ENCODE results near the gene MIF4GD.

DNA sequence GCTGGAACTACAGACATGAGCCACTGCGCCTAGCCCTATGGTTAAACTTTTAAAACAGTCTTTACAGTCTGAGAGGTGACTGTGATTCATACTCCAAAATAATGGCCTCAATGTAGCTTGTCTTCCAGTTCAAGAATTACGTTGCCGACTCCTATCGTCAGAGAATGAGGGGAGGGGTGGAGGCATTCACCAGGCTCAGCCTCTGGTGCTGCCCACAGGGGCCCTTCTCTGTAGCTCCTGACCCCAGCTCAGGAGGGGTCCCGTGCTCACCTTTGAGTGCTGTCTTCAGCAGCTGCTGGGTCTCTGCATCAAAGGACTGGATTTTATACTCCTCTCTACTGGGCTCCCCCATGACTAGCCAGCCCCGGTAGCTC is 1.2 kb downstream of the MIF4GD start:
- TF ChIP-seq CTCF (IDR thresholded peaks at IDR 0.05) (no peak), POLR2A (IDR thresholded peaks at IDR 0.05) (no peak)

All from breast epithelium (tissue), 3 donors.